ENCODE results near the gene NME4.
A peak's percentile ranks its signal among the peaks of the same experiment; 100 is the strongest.

NME4 gene

GRCh38 chr16:392450-393030, 4.5 kb upstream of the NME4 start:
- peaks cover 9% of the 10 kb centered on the region for H3K4me1 Mint-ChIP-seq (ENCODE audit: low read depth)
- no peak overlapping the region for H3K27ac Mint-ChIP-seq
- H3K36me3 Mint-ChIP-seq (ENCODE audit: low read depth): peaks cover 2% of the 10 kb centered on the region
- no peak overlapping the region for H3K4me3 Mint-ChIP-seq
- H3K9me3 Mint-ChIP-seq: peaks cover 9% of the 10 kb centered on the region
- H3K27me3 Mint-ChIP-seq (ENCODE audit: low read depth): peaks cover 11% of the 10 kb centered on the region

GRCh38 chr16:396199-396598, 800 bp upstream of the NME4 start:
- H3K9me3 Mint-ChIP-seq: peaks cover 5% of the 10 kb centered on the region
- H3K4me3 Mint-ChIP-seq: peak overlapping the region; percentile 86
- peaks cover 20% of the 10 kb centered on the region for H3K4me1 Mint-ChIP-seq (ENCODE audit: low read depth)
- peaks cover 3% of the 10 kb centered on the region for H3K36me3 Mint-ChIP-seq (ENCODE audit: low read depth)
- H3K27me3 Mint-ChIP-seq (ENCODE audit: low read depth): peaks cover 11% of the 10 kb centered on the region
- no peak overlapping the region for H3K27ac Mint-ChIP-seq

GRCh38 chr16:396605-397004, 394 bp upstream of the NME4 start:
- Mint-ChIP-seq H3K36me3 (ENCODE audit: low read depth) (peaks cover 3% of the 10 kb centered on the region), H3K27ac (peak overlapping the region; percentile 60), H3K4me3 (peak overlapping the region; percentile 86), H3K27me3 (ENCODE audit: low read depth) (peaks cover 11% of the 10 kb centered on the region), H3K4me1 (ENCODE audit: low read depth) (peaks cover 20% of the 10 kb centered on the region), H3K9me3 (peaks cover 5% of the 10 kb centered on the region)

- H3K4me3 Mint-ChIP-seq: peak overlapping the region; percentile 48
Measured at GRCh38 chr16:397736-398332, 835 bp downstream of the NME4 start.

GRCh38 chr16:398561-399339, 1.8 kb downstream of the NME4 start:
- H3K4me1 Mint-ChIP-seq (ENCODE audit: low read depth): peaks cover 17% of the 10 kb centered on the region
- H3K4me3 Mint-ChIP-seq: peak overlapping the region; percentile 48
- H3K9me3 Mint-ChIP-seq: no peaks in the 10 kb centered on the region
- peaks cover 11% of the 10 kb centered on the region for H3K27me3 Mint-ChIP-seq (ENCODE audit: low read depth)
- H3K36me3 Mint-ChIP-seq (ENCODE audit: low read depth): peaks cover 3% of the 10 kb centered on the region
- H3K27ac Mint-ChIP-seq: peak overlapping the region; percentile 18

More at GRCh38 chr16:397736-398332, 835 bp downstream of the NME4 start:
- peaks cover 17% of the 10 kb centered on the region for H3K4me1 Mint-ChIP-seq (ENCODE audit: low read depth)
- H3K27ac Mint-ChIP-seq: peak overlapping the region; percentile 18
- H3K9me3 Mint-ChIP-seq: no peaks in the 10 kb centered on the region
- H3K27me3 Mint-ChIP-seq (ENCODE audit: low read depth): peaks cover 11% of the 10 kb centered on the region
- H3K36me3 Mint-ChIP-seq (ENCODE audit: low read depth): peaks cover 3% of the 10 kb centered on the region

GRCh38 chr16:399340-400019, 2.5 kb downstream of the NME4 start:
- peak overlapping the region; percentile 83 for H3K4me3 Mint-ChIP-seq
- no peaks in the 10 kb centered on the region for H3K9me3 Mint-ChIP-seq

GRCh38 chr16:400061-400591, 3.1 kb downstream of the NME4 start:
- Mint-ChIP-seq H3K27ac (peak overlapping the region; percentile 79), H3K27me3 (ENCODE audit: low read depth) (peaks cover 11% of the 10 kb centered on the region), H3K4me3 (peak overlapping the region; percentile 83), H3K36me3 (ENCODE audit: low read depth) (peaks cover 3% of the 10 kb centered on the region), H3K4me1 (ENCODE audit: low read depth) (peaks cover 17% of the 10 kb centered on the region), H3K9me3 (no peaks in the 10 kb centered on the region)

More at GRCh38 chr16:399340-400019, 2.5 kb downstream of the NME4 start:
- Mint-ChIP-seq H3K27me3 (ENCODE audit: low read depth) (peaks cover 11% of the 10 kb centered on the region), H3K27ac (no peak overlapping the region), H3K4me1 (ENCODE audit: low read depth) (peaks cover 17% of the 10 kb centered on the region), H3K36me3 (ENCODE audit: low read depth) (peaks cover 3% of the 10 kb centered on the region)

GRCh38 chr16:401468-402348, 4.7 kb downstream of the NME4 start, which contains the start of gene DECR2:
Gene DECR2, plus strand, starts transcription at chr16:401885. Its CDS starts 79 bp downstream, at chr16:401964.
- peak within 1 kb of the TSS; percentile 85 for H3K4me3 Mint-ChIP-seq
- H3K9me3 Mint-ChIP-seq: no peaks in the 10 kb centered on the region
- peak within 1 kb of the TSS; percentile 79 for H3K27ac Mint-ChIP-seq
- H3K4me1 Mint-ChIP-seq (ENCODE audit: low read depth): peaks cover 13% of the 10 kb centered on the region
- H3K36me3 Mint-ChIP-seq (ENCODE audit: low read depth): peaks cover 2% of the 10 kb centered on the region
- peaks cover 1% of the 10 kb centered on the region for H3K27me3 Mint-ChIP-seq (ENCODE audit: low read depth)

- Mint-ChIP-seq H3K4me3 (no peak overlapping the region), H3K27me3 (ENCODE audit: low read depth) (no peaks in the 10 kb centered on the region), H3K4me1 (ENCODE audit: low read depth) (peaks cover 7% of the 10 kb centered on the region), H3K36me3 (ENCODE audit: low read depth) (peaks cover 2% of the 10 kb centered on the region), H3K27ac (no peak overlapping the region), H3K9me3 (no peaks in the 10 kb centered on the region)
Measured at GRCh38 chr16:404971-405486, 8.0 kb downstream of the NME4 start.

GRCh38 chr16:405548-406506, 8.8 kb downstream of the NME4 start:
- Mint-ChIP-seq H3K4me3 (no peak overlapping the region), H3K27ac (no peak overlapping the region), H3K27me3 (ENCODE audit: low read depth) (no peaks in the 10 kb centered on the region), H3K4me1 (ENCODE audit: low read depth) (no peaks in the 10 kb centered on the region), H3K36me3 (ENCODE audit: low read depth) (no peaks in the 10 kb centered on the region), H3K9me3 (no peaks in the 10 kb centered on the region)

- Mint-ChIP-seq H3K4me3 (no peak overlapping the region), H3K27ac (no peak overlapping the region), H3K36me3 (ENCODE audit: low read depth) (no peaks in the 10 kb centered on the region), H3K4me1 (ENCODE audit: low read depth) (no peaks in the 10 kb centered on the region), H3K9me3 (no peaks in the 10 kb centered on the region), H3K27me3 (ENCODE audit: low read depth) (no peaks in the 10 kb centered on the region)
Measured at GRCh38 chr16:407253-407652, 10.3 kb downstream of the NME4 start.

GRCh38 chr16:410516-411178, 13.6 kb downstream of the NME4 start:
- H3K4me3 Mint-ChIP-seq: no peak overlapping the region
- no peaks in the 10 kb centered on the region for H3K9me3 Mint-ChIP-seq
- H3K27me3 Mint-ChIP-seq (ENCODE audit: low read depth): no peaks in the 10 kb centered on the region

More at GRCh38 chr16:410516-411178, 13.6 kb downstream of the NME4 start:
- H3K36me3 Mint-ChIP-seq (ENCODE audit: low read depth): no peaks in the 10 kb centered on the region
- no peaks in the 10 kb centered on the region for H3K4me1 Mint-ChIP-seq (ENCODE audit: low read depth)
- H3K27ac Mint-ChIP-seq: no peak overlapping the region
